GM12878 (cell line): Measurements from ENCODE around the gene TIGD1. TPM values are rescaled to one million over a fixed set of nuclear protein-coding genes. Genes with fewer than 3 reads are reported as not detected.

Experiments used
- ATAC-seq: fragments of 200-7000 bp; cut with Tn5 transposase; 3 replicates; pipeline ENCODE4 v1.9.1; 2020; ENCODE audit warnings: mild to moderate bottlenecking, moderate library complexity
- BruUV-seq: library from RNA; stranded (reverse); fragments of 400-500 nt; replicated peaks from 2 replicates; lab custom pipeline; 2021; lab: Mats Ljungman, UMichigan
- CTCF ChIA-PET: fragments of 300-600 bp; sonication (Branson Sonifier 250); formaldehyde crosslinking; extraction: SDS; loops from one replicate; lab custom pipeline; 2021; ENCODE audit warnings: inconsistent platforms; lab: Yijun Ruan, JAX
- POLR2A ChIA-PET: fragments of 350-600 bp; formaldehyde crosslinking; extraction: SDS; loops from one replicate; lab custom pipeline; 2021; ENCODE audit warnings: inconsistent platforms; lab: Charles Lee
- RAD21 ChIA-PET: fragments of 300-600 bp; sonication (Branson Sonifier 250); formaldehyde crosslinking; loops from one replicate; lab custom pipeline; 2023; ENCODE audit warnings: antibody characterized with exemption; ENCODE audit not compliant: unreplicated experiment; lab: Charles Lee
- SMC1A ChIA-PET: fragments of 300-600 bp; sonication (Branson Sonifier 250); formaldehyde crosslinking; loops from one replicate; lab custom pipeline; 2023; ENCODE audit not compliant: unreplicated experiment, uncharacterized antibody; lab: Charles Lee
- DNase-seq: peaks from one replicate; pipeline ENCODE4 v3.0.0-alpha.2; 2011; ENCODE audit warnings: low read depth, low spot score
- FAIRE-seq: peaks from 3 replicates; lab custom pipeline; 2011; peaks lifted over from hg19 to GRCh38; lab: Jason Lieb, UNC
- H2AFZ ChIP-seq: 2 replicates; pipeline ENCODE4 v1.6.0; 2011; ENCODE audit warnings: low read depth, low read length, control low read depth; ENCODE audit not compliant: control insufficient read depth
- H3K27ac ChIP-seq: 2 replicates; pipeline ENCODE4 v1.5.1; 2011; ENCODE audit warnings: control low read depth; ENCODE audit not compliant: control insufficient read depth, insufficient read depth
- H3K27me3 ChIP-seq, 2 experiments: replicated peaks in 1 of 2; 2 replicates each; pipeline versions ENCODE4 v1.6.0 to v1.6.1; 2011; ENCODE audit warnings: low read length in 1 of 2; ENCODE audit not compliant: control insufficient read depth in 2 of 2, insufficient read depth in 2 of 2
- H3K36me3 ChIP-seq, 2 experiments: 2 replicates each; pipeline ENCODE4 v1.5.1; 2011; ENCODE audit warnings: low read length in 1 of 2; ENCODE audit not compliant: control insufficient read depth in 2 of 2, insufficient read depth in 2 of 2
- H3K4me1 ChIP-seq: 2 replicates; pipeline ENCODE4 v1.6.1; 2011; ENCODE audit warnings: mild to moderate bottlenecking, low read length, moderate library complexity, mixed read lengths; ENCODE audit not compliant: control insufficient read depth, insufficient read depth
- H3K4me2 ChIP-seq: 2 replicates; pipeline ENCODE4 v1.6.0; 2011; ENCODE audit warnings: control low read depth; ENCODE audit not compliant: control insufficient read depth, insufficient read depth
- H3K4me3 ChIP-seq: fragments of 200-600 bp; sonication (generic); 2 replicates; pipeline ENCODE4 v1.5.1; 2016
- H3K79me2 ChIP-seq: 2 replicates; pipeline ENCODE4 v1.6.0; 2011; ENCODE audit warnings: low read length; ENCODE audit not compliant: control insufficient read depth, insufficient read depth
- H3K9ac ChIP-seq: 2 replicates; pipeline ENCODE4 v1.8.0; 2011; ENCODE audit warnings: low read length, control low read depth, mixed read lengths; ENCODE audit not compliant: control insufficient read depth, insufficient read depth
- H3K9me3 ChIP-seq: replicated peaks from 3 replicates; pipeline ENCODE4 v1.5.1; 2011; ENCODE audit warnings: mild to moderate bottlenecking, low read length; ENCODE audit not compliant: control insufficient read depth, insufficient read depth
- H4K20me1 ChIP-seq: 2 replicates; pipeline ENCODE4 v1.6.0; 2011; ENCODE audit not compliant: control insufficient read depth, insufficient read depth
- BACH1 ChIP-seq: fragments of 450-650 bp; IDR thresholded peaks from 2 replicates; pipeline ENCODE4 v1.6.1; 2017; ENCODE audit warnings: mild to moderate bottlenecking, borderline replicate concordance
- ELK1 ChIP-seq: IDR thresholded peaks from 2 replicates; pipeline ENCODE4 v1.6.1; 2012; ENCODE audit warnings: low read depth, low read length, improper control_type of control experiment
- FOXK2 ChIP-seq: fragments of 450-650 bp; IDR thresholded peaks from 2 replicates; pipeline ENCODE4 v1.6.1; 2017; ENCODE audit warnings: mild to moderate bottlenecking, moderate library complexity
- HCFC1 ChIP-seq: fragments of 150-350 bp; IDR thresholded peaks from 2 replicates; pipeline ENCODE4 v1.6.1; 2014; ENCODE audit warnings: low read length
- MTA3 ChIP-seq: IDR thresholded peaks from 2 replicates; pipeline ENCODE4 v1.6.1; 2012; ENCODE audit warnings: low read length, inconsistent platforms, borderline replicate concordance
- RAD21 ChIP-seq: IDR thresholded peaks from 2 replicates; pipeline ENCODE4 v1.6.1; 2011; ENCODE audit warnings: mild to moderate bottlenecking, low read depth, low read length, moderate library complexity; ENCODE audit not compliant: insufficient read depth
- SIN3A ChIP-seq: IDR thresholded peaks from 2 replicates; pipeline ENCODE4 v1.6.1; 2012; ENCODE audit warnings: low read depth, low read length, improper control_type of control experiment
- SIX5 ChIP-seq: IDR thresholded peaks from 2 replicates; pipeline ENCODE4 v1.6.1; 2011; ENCODE audit warnings: mild to moderate bottlenecking, low read depth, low read length, moderate library complexity; ENCODE audit not compliant: severe bottlenecking
- ZZZ3 ChIP-seq: IDR thresholded peaks from 2 replicates; pipeline ENCODE4 v1.6.1; 2011; ENCODE audit warnings: low read depth; ENCODE audit not compliant: control insufficient read depth, insufficient read length
- WGBS: methylation state at CpG from one replicate; pipeline ENCODE4 v1.1.6; 2016; ENCODE audit warnings: low lambda C conversion rate; ENCODE audit not compliant: insufficient replicate concordance, insufficient coverage; ENCODE audit errors: missing lambda C conversion rate; 5-methylcytosine and 5-hydroxymethylcytosine counted together
- in situ Hi-C: fragments of 300-500 bp; cut with MboI; formaldehyde crosslinking; loops from 9 replicates; pipeline ENCODE4 v1.14.3; 2018; ENCODE audit warnings: mixed read lengths
- intact Hi-C: fragments of 100-400 bp; cut with micrococcal nuclease; formaldehyde crosslinking; loops from one replicate; pipeline ENCODE4 v1.14.2; 2022; ENCODE audit not compliant: unreplicated experiment
- polyA plus RNA-seq, 11 experiments: library from polyadenylated mRNA; depleted of rRNA in 4 of 11; unstranded in 6 of 11; stranded (reverse) in 5 of 11; fragments of >200 nt; fragmentation: Nextera tagmentation in 4 of 11; fragmentation: Illumina TruSeq in 1 of 11; extraction: Ambion mirVana in 4 of 11; extraction: Trizol in 1 of 11; gene quantifications; 1 replicate in 1 of 11; 2 replicates in 10 of 11; pipeline versions ENCODE4 v1.2.1 to v1.2.3, GENCODE V29; 2011 to 2016; ENCODE audit warnings: inconsistent platforms in 2 of 11, missing spikeins in 2 of 11, low read depth in 1 of 11
- total RNA-seq, 4 experiments: library from RNA; depleted of rRNA in 3 of 4; stranded (reverse); fragments of >200 nt in 3 of 4; fragmentation: Illumina TruSeq in 1 of 4; extraction: Trizol in 1 of 4; gene quantifications; 2 replicates each; pipeline versions ENCODE4 v1.2.1 to v1.2.3, GENCODE V29; 2013 to 2021

TIGD1 gene
- total and polyA plus RNA-seq, 10 of the 15 experiments (the other 5 are each of a cell fraction or from before 2014, with no cell fraction given), result 1.4 to 8.4 (median 5.6) TPM

- RAD21 ChIA-PET, result no interaction called here
- H2AFZ ChIP-seq, result no peak overlapping the region
Measured at GRCh38 chr2:232521098-232521497, 29.3 kb downstream of the TIGD1 start.

More at GRCh38 chr2:232521098-232521497, 29.3 kb downstream of the TIGD1 start:
- BruUV-seq, result no TSS peak
- no peak overlapping the region for H3K27ac ChIP-seq
- ChIA-PET SMC1A (no interaction called here), POLR2A (interaction anchor here (0.5 kb wide), 1 partner anchor 167 kb away, joined by 6 read pairs; no protein-coding TSS in a partner anchor), CTCF (interaction anchor here (0.7 to 1.6 kb wide), 4 partner anchors 11 to 1013 kb away, joined by 3 to 5 read pairs (median 4); no protein-coding TSS in a partner anchor)
- DNase-seq, result no peak
- H3K4me1 ChIP-seq, result no peaks in the 10 kb centered on the region
- no peaks in the 10 kb centered on the region for H3K9me3 ChIP-seq
- no peaks in the 10 kb centered on the region for H3K79me2 ChIP-seq
- no peaks in the 10 kb centered on the region for H4K20me1 ChIP-seq
- TF ChIP-seq FOXK2 (no peak), RAD21 (no peak), SIX5 (no peak), HCFC1 (no peak), SIN3A (no peak), ELK1 (no peak), MTA3 (no peak), ZZZ3 (no peak), BACH1 (no peak)
- TF ChIP-seq, all 136 proteins: peak for 0
- Histone ChIP-seq H3K27me3 (peaks cover 3 to 6% of the 10 kb centered on the region in 2 experiments; a peak in 3 of 4 replicates), H3K36me3 (no peaks in the 10 kb centered on the region), H3K9ac (no peak overlapping the region), H3K4me3 (no peak overlapping the region), H3K4me2 (no peak overlapping the region)
- no peak for ATAC-seq
- 52% methylated on average over 14 of the region's 14 CpGs for WGBS
- in situ Hi-C loops, result no loop called here
- no peak for FAIRE-seq
- intact Hi-C loops, result no loop called here
